SJCRH30 (cell line): Measurements from ENCODE around the gene FAM120B. TPM values are rescaled to one million over a fixed set of nuclear protein-coding genes. Genes with fewer than 3 reads are reported as not detected.

Experiments used
- DNase-seq, 2 experiments: peaks; one replicate each; pipeline ENCODE4 v3.0.0-alpha.2; 2015 to 2020
- H3K27ac ChIP-seq: fragments of 250-450 bp; sonication (Bioruptor Pico); 2 replicates; pipeline ENCODE4 v1.5.1; 2020; ENCODE audit warnings: mild to moderate bottlenecking, moderate library complexity
- H3K27me3 ChIP-seq: fragments of 250-450 bp; sonication (Bioruptor Pico); 2 replicates; pipeline ENCODE4 v1.5.1; 2020; ENCODE audit warnings: mild to moderate bottlenecking, moderate library complexity
- H3K36me3 ChIP-seq: fragments of 250-450 bp; sonication (Bioruptor Pico); 2 replicates; pipeline ENCODE4 v1.5.1; 2020; ENCODE audit warnings: mild to moderate bottlenecking, moderate library complexity
- H3K4me1 ChIP-seq: fragments of 250-450 bp; sonication (Bioruptor Pico); 2 replicates; pipeline ENCODE4 v1.5.1; 2020; ENCODE audit warnings: mild to moderate bottlenecking, moderate library complexity
- H3K4me3 ChIP-seq: fragments of 250-450 bp; sonication (Bioruptor Pico); 2 replicates; pipeline ENCODE4 v1.5.1; 2020; ENCODE audit warnings: mild to moderate bottlenecking, moderate library complexity
- H3K9me3 ChIP-seq: fragments of 250-450 bp; sonication (Bioruptor Pico); replicated peaks from 2 replicates; pipeline ENCODE4 v1.5.1; 2020; ENCODE audit warnings: mild to moderate bottlenecking, moderate library complexity
- total RNA-seq: library from RNA; depleted of rRNA; stranded (reverse); fragments of >200 nt; shearing (Covaris generic); gene quantifications from 2 replicates; pipeline ENCODE4 v1.2.3, GENCODE V29; 2014

FAM120B gene
- total RNA-seq, 1 experiment from 2014 or later = 21.4 TPM

GRCh38 chr6:170423030-170423429, 116.5 kb downstream of the FAM120B start:
- Histone ChIP-seq H3K4me1 (peaks cover 8% of the 10 kb centered on the region; the same call in 1 of the 2 replicates), H3K27ac (no peak overlapping the region), H3K9me3 (no peaks in the 10 kb centered on the region), H3K27me3 (no peaks in the 10 kb centered on the region), H3K36me3 (no peaks in the 10 kb centered on the region), H3K4me3 (no peak overlapping the region)
- no peak for DNase-seq

DNA sequence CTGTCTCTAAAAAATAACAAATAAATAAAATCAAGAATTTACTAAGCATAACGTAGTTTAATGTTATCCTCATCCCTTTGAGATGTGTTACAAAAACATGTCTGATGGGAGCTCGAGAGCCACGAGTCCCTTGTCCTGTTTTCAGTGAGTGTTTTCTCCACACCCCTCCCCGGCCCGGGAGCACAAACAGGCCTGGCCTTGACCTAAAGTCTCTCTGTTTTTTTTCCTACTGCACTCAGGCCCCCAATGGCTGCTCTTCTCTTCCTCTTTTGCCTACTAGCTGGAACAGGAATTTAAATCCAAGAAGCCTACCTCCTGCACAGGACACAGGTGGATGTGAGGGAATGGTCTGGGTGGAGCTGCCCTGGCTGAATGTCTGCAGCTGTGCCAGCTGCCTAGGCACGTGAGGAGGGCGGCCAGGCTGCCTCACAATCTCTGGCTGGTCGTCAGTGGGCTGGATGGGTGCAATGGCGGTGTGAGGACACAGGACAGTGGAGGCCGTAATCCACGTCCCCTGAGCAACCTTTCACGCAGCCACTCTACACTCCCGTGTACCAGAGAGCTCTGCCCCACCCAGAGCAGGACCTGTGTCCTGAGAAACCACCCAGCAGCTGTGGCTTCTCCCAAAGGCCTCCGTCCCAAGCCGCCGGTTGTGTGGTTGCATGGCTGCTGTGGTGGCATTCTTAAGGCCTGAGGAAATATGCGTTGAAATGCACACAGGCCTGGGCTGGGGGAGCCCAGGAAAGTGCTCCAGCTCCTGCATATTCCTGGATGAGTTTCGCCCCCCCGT, 117.5 kb downstream of the FAM120B start:
- Histone ChIP-seq H3K4me1 (peaks cover 8% of the 10 kb centered on the region; the same call in 1 of the 2 replicates), H3K27ac (peak overlapping the region; percentile 51), H3K4me3 (no peak overlapping the region), H3K9me3 (no peaks in the 10 kb centered on the region), H3K36me3 (no peaks in the 10 kb centered on the region), H3K27me3 (no peaks in the 10 kb centered on the region)
- DNase-seq = peak; percentile 76 to 78

DNA sequence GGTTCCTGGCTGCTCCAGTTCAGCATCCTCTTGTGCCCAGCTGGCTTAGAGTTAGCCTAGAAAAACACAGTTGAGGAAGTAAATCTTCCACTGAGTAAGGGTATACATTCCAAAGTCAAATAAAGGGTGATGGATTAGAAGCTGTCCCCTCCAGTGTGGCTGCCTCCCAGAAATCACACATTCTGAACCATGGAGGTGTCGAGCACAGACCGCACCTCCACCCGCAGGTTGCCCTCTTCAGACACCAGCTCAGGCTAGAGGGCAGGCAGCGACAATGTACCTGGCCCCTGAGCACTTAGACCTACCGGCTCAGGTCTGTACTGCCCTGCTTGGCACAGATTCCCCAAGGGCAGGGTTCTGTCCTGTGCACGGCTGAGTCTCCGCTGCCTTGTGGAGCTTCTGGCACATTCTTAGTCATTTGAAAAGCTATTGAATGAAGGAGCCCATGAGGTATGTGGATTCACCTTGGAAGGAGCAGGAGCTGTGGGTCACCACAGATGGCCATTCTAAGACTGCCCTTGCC, 118.1 kb downstream of the FAM120B start:
- no peak for DNase-seq
- Histone ChIP-seq H3K9me3 (no peaks in the 10 kb centered on the region), H3K27me3 (no peaks in the 10 kb centered on the region), H3K4me3 (no peak overlapping the region), H3K4me1 (peaks cover 8% of the 10 kb centered on the region; the same call in 1 of the 2 replicates), H3K27ac (no peak overlapping the region; the same call in 1 of the 2 replicates), H3K36me3 (no peaks in the 10 kb centered on the region)

DNA sequence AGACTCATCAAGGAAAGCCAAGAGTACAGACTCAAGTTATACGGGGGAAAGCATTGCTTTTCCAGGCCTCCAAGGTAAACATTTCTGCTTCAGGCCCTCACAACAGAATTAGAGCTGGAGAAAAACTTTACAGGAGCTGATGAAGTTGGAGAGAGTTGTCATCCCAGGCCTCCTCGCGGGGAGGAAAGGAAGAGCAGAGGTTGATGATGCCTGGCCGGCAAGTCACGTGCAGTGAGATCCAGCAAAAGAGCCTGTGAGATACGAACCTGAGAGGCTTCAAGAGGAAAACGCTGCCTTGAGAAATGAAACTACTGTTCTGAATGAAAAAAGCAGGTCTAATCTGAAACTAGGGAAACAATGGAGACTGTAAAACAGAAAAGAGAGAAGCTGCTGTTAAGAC, 122.9 kb downstream of the FAM120B start:
- H3K27me3 ChIP-seq = no peaks in the 10 kb centered on the region
- H3K36me3 ChIP-seq = no peaks in the 10 kb centered on the region
- H3K27ac ChIP-seq = no peak overlapping the region
- DNase-seq = no peak
- no peaks in the 10 kb centered on the region for H3K9me3 ChIP-seq
- peaks cover 13% of the 10 kb centered on the region for H3K4me1 ChIP-seq
- H3K4me3 ChIP-seq = no peak overlapping the region

GRCh38 chr6:170433163-170434116, 126.9 kb downstream of the FAM120B start:
- Histone ChIP-seq H3K4me3 (no peak overlapping the region), H3K27me3 (no peaks in the 10 kb centered on the region), H3K27ac (no peak overlapping the region), H3K36me3 (no peaks in the 10 kb centered on the region), H3K4me1 (peaks cover 20% of the 10 kb centered on the region), H3K9me3 (peaks cover 7% of the 10 kb centered on the region; the same call in 1 of the 2 replicates)
- DNase-seq = peak in 1 of 2 experiments; percentile 59

GRCh38 chr6:170434117-170434820, 127.7 kb downstream of the FAM120B start:
- Histone ChIP-seq H3K4me3 (no peak overlapping the region), H3K4me1 (peaks cover 25% of the 10 kb centered on the region)
- peak in 1 of 2 experiments; percentile 44 for DNase-seq

GRCh38 chr6:170434821-170435155, 128.2 kb downstream of the FAM120B start:
- no peak for DNase-seq
- no peaks in the 10 kb centered on the region for H3K36me3 ChIP-seq
- H3K9me3 ChIP-seq = peaks cover 7% of the 10 kb centered on the region; the same call in 1 of the 2 replicates
- no peak overlapping the region for H3K27ac ChIP-seq
- no peak overlapping the region for H3K4me3 ChIP-seq
- no peaks in the 10 kb centered on the region for H3K27me3 ChIP-seq
- H3K4me1 ChIP-seq = peaks cover 30% of the 10 kb centered on the region

More at GRCh38 chr6:170434117-170434820, 127.7 kb downstream of the FAM120B start:
- H3K27me3 ChIP-seq = no peaks in the 10 kb centered on the region
- peaks cover 7% of the 10 kb centered on the region; the same call in 1 of the 2 replicates for H3K9me3 ChIP-seq
- H3K36me3 ChIP-seq = no peaks in the 10 kb centered on the region
- H3K27ac ChIP-seq = no peak overlapping the region

DNA sequence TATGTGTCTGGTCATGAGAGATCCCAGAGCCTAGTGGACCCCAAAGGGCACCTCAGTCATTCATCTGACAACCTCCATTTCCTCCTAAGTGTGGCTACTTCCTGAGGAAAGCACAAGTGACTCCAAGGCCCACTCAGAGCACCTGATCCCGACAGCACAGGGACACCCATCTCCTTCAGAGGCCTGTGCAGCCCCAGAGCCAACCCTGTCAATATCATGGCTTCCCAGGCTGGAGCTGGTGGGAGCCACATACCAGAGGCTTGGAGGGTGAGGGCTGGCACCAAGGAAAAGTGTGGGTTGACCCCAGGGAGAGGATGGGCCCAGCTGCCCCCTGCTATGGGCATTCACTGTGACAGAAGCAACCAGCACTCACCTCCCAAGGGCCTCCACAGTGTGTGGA, 129.2 kb downstream of the FAM120B start:
- no peak overlapping the region for H3K27ac ChIP-seq
- H3K4me3 ChIP-seq = no peak overlapping the region
- peaks cover 35% of the 10 kb centered on the region for H3K4me1 ChIP-seq
- H3K9me3 ChIP-seq = peaks cover 7% of the 10 kb centered on the region; the same call in 1 of the 2 replicates
- no peaks in the 10 kb centered on the region for H3K27me3 ChIP-seq
- no peaks in the 10 kb centered on the region for H3K36me3 ChIP-seq
- DNase-seq = no peak

DNA sequence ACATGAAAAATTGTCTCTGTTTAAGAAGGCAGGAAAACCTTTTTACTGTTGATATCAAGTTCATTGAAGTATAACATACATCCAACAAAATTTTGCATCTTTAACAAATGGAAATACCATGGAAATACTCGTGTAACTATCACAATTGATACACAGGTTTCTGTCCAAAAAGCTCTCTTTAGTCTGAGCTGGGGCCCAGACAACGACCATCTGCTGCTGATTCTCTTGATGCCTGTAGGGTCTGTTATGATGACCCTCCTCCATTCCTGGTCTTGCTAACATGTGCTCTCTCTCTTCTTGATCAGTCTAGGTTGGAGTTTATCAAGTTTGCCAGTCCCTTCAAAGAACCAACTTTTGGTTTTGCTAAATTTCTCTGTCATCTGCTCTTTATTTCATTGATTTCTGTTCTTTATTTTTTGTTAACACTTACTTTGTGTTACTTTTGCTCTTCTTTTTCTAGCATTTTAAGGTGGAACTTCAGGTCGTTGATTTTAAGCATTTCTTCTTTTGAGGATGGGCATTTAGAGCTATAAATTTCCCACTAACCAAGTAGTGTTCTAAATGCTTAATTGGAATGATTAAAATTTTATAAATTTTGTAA, 129.8 kb downstream of the FAM120B start:
- Histone ChIP-seq H3K27ac (no peak overlapping the region), H3K4me3 (no peak overlapping the region), H3K27me3 (no peaks in the 10 kb centered on the region), H3K36me3 (no peaks in the 10 kb centered on the region), H3K4me1 (peaks cover 35% of the 10 kb centered on the region), H3K9me3 (peaks cover 7% of the 10 kb centered on the region; the same call in 1 of the 2 replicates)
- DNase-seq = no peak

DNA sequence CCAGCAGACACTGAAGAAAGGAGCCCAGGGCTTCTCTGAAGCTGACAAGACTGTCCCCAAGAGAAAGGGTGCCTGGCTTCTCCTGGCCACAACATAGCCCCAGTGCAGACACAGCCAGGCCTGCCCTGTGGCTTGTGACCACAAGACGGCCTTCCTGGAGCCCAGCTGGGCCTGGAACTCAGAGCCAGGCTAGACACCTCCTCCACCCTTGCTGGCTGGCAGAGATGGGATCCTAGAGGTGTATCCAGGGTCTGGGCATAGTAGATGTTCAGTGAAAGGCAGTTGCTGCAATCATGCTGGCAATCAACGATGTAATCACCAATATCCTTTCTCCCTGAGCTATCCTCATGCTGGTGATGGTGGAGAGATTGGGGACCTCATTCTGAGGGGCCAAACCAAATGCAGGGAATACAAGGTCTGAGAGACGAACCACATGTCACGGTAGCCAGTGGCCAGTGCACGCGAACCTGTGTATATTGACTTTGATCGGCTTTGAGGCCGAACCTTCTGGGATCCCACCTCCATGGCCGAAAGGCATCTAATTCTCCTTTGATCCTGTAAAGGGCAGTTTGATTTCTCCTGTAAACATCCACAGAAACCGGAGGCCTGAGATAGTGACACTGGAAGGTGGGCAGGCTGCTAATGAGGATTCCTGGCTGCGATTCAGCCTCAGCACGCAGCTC, 131.3 kb downstream of the FAM120B start:
- Histone ChIP-seq H3K27ac (peak overlapping the region; percentile 62), H3K36me3 (no peaks in the 10 kb centered on the region), H3K4me3 (peak overlapping the region; percentile 26), H3K4me1 (peaks cover 35% of the 10 kb centered on the region), H3K27me3 (no peaks in the 10 kb centered on the region), H3K9me3 (peaks cover 7% of the 10 kb centered on the region; the same call in 1 of the 2 replicates)
- DNase-seq = peak in 1 of 2 experiments; percentile 49

DNA sequence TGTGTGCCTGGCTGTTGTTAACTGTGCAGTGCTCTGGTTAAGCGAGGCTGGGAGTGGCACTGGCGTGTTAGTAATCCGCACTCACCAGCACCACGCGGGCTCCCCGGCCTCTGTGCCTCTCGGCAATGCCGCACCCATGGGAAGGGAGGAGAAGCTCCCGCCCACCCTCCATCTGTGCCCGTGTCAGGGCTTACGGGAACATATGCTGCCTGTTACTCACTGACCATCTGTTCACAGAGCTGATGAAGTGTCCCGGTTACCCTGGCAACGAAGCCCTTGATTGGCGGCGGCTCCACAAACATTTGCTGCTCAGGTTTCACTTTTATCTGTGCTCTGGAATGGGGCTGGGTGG, 131.8 kb downstream of the FAM120B start:
- H3K27ac ChIP-seq = peak overlapping the region; percentile 62

GRCh38 chr6:170438861-170439260, 132.3 kb downstream of the FAM120B start:
- Histone ChIP-seq H3K27me3 (no peaks in the 10 kb centered on the region), H3K9me3 (peaks cover 7% of the 10 kb centered on the region; the same call in 1 of the 2 replicates), H3K4me3 (no peak overlapping the region), H3K27ac (no peak overlapping the region), H3K36me3 (no peaks in the 10 kb centered on the region), H3K4me1 (peaks cover 30% of the 10 kb centered on the region)
- DNase-seq = no peak

More for the DNA sequence above, 131.8 kb downstream of the FAM120B start:
- peak; percentile 98 for DNase-seq
- Histone ChIP-seq H3K36me3 (no peaks in the 10 kb centered on the region), H3K4me3 (peak overlapping the region; percentile 26), H3K4me1 (peaks cover 32% of the 10 kb centered on the region), H3K9me3 (peaks cover 7% of the 10 kb centered on the region; the same call in 1 of the 2 replicates), H3K27me3 (no peaks in the 10 kb centered on the region)
